Colonic mucosa (tissue), 4 donors: ENCODE results near the gene COQ8A. TPM values are rescaled to one million over a fixed set of nuclear protein-coding genes. Genes with fewer than 3 reads are reported as not detected.

Experiments
- DNase-seq: peaks from one replicate; pipeline ENCODE4 v3.0.0-alpha.2; 2020
- H3K27ac ChIP-seq: fragments of 200-600 bp; one replicate; pipeline ENCODE4 v1.8.0; 2021
- H3K27me3 ChIP-seq: fragments of 200-600 bp; one replicate; pipeline ENCODE4 v1.8.0; 2021
- H3K36me3 ChIP-seq: fragments of 200-600 bp; one replicate; pipeline ENCODE4 v1.8.0; 2021
- H3K4me1 ChIP-seq: fragments of 200-600 bp; one replicate; pipeline ENCODE4 v1.8.0; 2021; ENCODE audit warnings: mild to moderate bottlenecking
- H3K4me3 ChIP-seq: fragments of 200-600 bp; one replicate; pipeline ENCODE4 v1.8.0; 2021
- H3K9ac ChIP-seq, 2 donors: one replicate each; pipeline ENCODE4 v1.7.0; 2013; ENCODE audit warnings: control low read depth in 2 of 2, low read depth in 2 of 2, low read length in 2 of 2
- H3K9me3 ChIP-seq: fragments of 200-600 bp; one replicate; pipeline ENCODE4 v1.8.0; 2021
- intact Hi-C: fragments of 100-400 bp; cut with DNase I; formaldehyde crosslinking; loops from one replicate; pipeline ENCODE4 v1.14.1; 2022
- total RNA-seq, 2 donors: library from RNA; stranded (reverse); fragmentation: NEBNext Ultra II Directional in 1 of 2; extraction: Animal tissue kit (Norgen Biotek cat#: 25700) in 1 of 2; gene quantifications; one replicate each; pipeline ENCODE4 v1.2.1, GENCODE V29; 2021
- TF ChIP-seq, protein P1 (sequence below): fragments of 200-600 bp; IDR thresholded peaks from one replicate; pipeline ENCODE4 v1.8.0; 2022; ENCODE audit warnings: antibody characterized with exemption, mild to moderate bottlenecking
- donor health status: healthy.
- donor health status: DM: no; HTN: no; CAD: no.
- donor health status: DM: no; HTN: no; CAD: no.

The COQ8A gene
- total RNA-seq, 2 donors from 2014 or later = 56.3 to 58.1 TPM

GRCh38 chr1:226958300-226958699 lies 18.2 kb downstream of the COQ8A start:
- TF ChIP-seq, protein P1, sequence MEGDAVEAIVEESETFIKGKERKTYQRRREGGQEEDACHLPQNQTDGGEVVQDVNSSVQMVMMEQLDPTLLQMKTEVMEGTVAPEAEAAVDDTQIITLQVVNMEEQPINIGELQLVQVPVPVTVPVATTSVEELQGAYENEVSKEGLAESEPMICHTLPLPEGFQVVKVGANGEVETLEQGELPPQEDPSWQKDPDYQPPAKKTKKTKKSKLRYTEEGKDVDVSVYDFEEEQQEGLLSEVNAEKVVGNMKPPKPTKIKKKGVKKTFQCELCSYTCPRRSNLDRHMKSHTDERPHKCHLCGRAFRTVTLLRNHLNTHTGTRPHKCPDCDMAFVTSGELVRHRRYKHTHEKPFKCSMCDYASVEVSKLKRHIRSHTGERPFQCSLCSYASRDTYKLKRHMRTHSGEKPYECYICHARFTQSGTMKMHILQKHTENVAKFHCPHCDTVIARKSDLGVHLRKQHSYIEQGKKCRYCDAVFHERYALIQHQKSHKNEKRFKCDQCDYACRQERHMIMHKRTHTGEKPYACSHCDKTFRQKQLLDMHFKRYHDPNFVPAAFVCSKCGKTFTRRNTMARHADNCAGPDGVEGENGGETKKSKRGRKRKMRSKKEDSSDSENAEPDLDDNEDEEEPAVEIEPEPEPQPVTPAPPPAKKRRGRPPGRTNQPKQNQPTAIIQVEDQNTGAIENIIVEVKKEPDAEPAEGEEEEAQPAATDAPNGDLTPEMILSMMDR = no peak
- H3K27ac ChIP-seq = no peak overlapping the region
- H3K4me3 ChIP-seq = no peak overlapping the region
- DNase-seq = no peak
- no peaks in the 10 kb centered on the region for H3K9me3 ChIP-seq
- intact Hi-C loops = no loop called here
- H3K27me3 ChIP-seq = no peaks in the 10 kb centered on the region
- H3K9ac ChIP-seq = no peak overlapping the region
- no peaks in the 10 kb centered on the region for H3K36me3 ChIP-seq
- no peaks in the 10 kb centered on the region for H3K4me1 ChIP-seq

DNA sequence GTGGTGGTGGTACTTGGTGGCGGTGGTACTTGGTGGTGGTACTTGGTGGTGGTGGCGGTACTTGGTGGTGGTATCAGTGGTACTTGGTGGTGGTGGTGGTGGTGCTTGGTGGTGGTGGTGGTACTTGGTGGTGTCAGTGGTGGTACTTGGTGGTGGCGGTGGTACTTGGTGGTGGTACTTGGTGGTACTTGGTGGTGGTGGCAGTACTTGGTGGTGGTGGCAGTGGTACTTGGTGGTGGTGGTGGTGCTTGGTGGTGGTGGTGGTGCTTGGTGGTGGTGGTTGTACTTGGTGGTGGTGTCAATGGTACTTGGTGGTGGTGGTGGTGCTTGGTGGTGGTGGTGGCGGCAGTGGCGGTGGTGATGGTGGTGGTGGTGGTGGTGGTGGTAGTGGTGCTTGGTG lies 20.2 kb downstream of the COQ8A start:
- Histone ChIP-seq H3K36me3 (peaks cover 4% of the 10 kb centered on the region), H3K9ac (no peak overlapping the region), H3K9me3 (no peaks in the 10 kb centered on the region), H3K4me3 (no peak overlapping the region), H3K27ac (no peak overlapping the region), H3K27me3 (no peaks in the 10 kb centered on the region), H3K4me1 (no peaks in the 10 kb centered on the region)
- intact Hi-C loops = no loop called here
- DNase-seq = no peak
- TF ChIP-seq, protein P1 = no peak

GRCh38 chr1:226960944-226961765 lies 21.1 kb downstream of the COQ8A start:
- no peak for DNase-seq
- Histone ChIP-seq H3K27me3 (no peaks in the 10 kb centered on the region), H3K36me3 (peaks cover 13% of the 10 kb centered on the region)

DNA sequence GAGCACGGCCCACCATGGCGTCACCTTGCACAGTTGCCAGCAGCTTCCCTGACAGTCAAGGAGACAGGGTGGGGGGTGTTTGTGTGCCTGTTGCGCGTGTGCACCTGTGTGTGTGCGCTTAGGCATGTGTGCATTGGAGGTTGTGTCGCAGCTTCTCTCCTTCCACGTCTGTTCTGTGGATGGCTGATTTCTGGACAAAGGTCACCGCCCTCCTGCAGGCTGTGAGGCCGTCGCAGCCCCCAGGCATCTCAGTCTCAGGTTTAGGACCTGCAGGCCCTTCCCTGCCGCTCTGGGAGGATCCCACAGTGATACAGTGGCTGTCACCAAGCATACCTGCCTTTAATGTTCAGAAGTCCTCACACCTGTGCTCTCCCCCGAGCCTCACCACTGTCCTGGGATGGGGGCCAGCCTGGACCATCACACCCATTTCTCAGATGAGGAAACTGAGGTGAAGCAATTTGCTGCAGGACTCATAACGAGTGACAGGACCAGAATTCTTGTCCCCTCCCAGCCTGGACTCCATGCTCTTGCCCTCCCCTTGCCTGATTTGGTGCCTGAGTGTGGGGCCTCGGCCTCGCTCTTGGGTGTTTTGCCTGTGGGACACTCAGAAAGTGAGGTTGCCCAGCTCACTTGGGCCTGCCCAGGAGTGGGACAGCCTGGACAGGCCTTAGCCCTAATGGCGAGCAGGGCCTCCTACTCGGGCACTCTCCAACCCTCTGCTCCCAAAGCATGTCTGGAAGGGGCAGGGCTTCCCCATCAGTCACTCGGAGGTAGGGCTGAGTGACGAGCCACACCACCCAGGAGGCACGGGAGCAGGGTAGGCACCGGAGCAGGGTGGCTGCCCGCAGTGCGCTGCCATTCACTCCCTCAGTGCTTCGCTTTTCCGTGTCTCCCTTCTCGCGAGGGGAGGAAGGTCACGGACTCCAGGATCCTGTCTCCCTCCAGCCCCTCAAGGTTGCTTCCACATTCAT lies 22.6 kb downstream of the COQ8A start:
- Histone ChIP-seq H3K4me1 (no peaks in the 10 kb centered on the region), H3K9me3 (no peaks in the 10 kb centered on the region), H3K27ac (no peak overlapping the region), H3K9ac (no peak overlapping the region), H3K4me3 (no peak overlapping the region), H3K36me3 (peaks cover 13% of the 10 kb centered on the region), H3K27me3 (no peaks in the 10 kb centered on the region)
- TF ChIP-seq, protein P1 = no peak
- no peak for DNase-seq
- intact Hi-C loops = no loop called here

More at GRCh38 chr1:226960944-226961765, 21.1 kb downstream of the COQ8A start:
- Histone ChIP-seq H3K4me3 (no peak overlapping the region), H3K4me1 (no peaks in the 10 kb centered on the region), H3K9ac (no peak overlapping the region), H3K9me3 (no peaks in the 10 kb centered on the region), H3K27ac (no peak overlapping the region)
- TF ChIP-seq, protein P1 = no peak
- intact Hi-C loops = no loop called here

DNA sequence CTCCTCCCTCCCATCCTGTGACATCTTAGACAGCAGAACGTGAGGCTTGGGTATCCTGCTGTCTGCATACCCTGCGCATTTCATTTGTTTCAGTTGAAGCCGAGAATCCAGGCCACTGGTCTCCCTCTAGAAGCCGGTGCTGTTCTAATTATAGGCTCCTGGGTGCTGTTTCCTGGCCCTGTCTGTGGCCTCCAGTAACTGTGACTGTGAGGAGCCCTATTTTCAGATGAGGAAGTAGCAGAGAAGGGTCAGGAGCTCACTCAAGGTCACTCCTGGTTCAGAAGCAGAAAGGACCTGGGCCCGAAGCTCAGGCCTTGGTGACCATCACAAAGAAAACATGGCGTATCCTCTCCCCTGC lies 24.0 kb downstream of the COQ8A start:
- peaks cover 13% of the 10 kb centered on the region for H3K36me3 ChIP-seq
- intact Hi-C loops = no loop called here
- no peaks in the 10 kb centered on the region for H3K4me1 ChIP-seq
- no peak overlapping the region for H3K27ac ChIP-seq
- TF ChIP-seq, protein P1 = no peak
- no peaks in the 10 kb centered on the region for H3K27me3 ChIP-seq
- no peak overlapping the region for H3K4me3 ChIP-seq
- H3K9me3 ChIP-seq = no peaks in the 10 kb centered on the region
- DNase-seq = no peak
- H3K9ac ChIP-seq = no peak overlapping the region
